ENCODE measurements around the gene HLA-DQA1.

DNA sequence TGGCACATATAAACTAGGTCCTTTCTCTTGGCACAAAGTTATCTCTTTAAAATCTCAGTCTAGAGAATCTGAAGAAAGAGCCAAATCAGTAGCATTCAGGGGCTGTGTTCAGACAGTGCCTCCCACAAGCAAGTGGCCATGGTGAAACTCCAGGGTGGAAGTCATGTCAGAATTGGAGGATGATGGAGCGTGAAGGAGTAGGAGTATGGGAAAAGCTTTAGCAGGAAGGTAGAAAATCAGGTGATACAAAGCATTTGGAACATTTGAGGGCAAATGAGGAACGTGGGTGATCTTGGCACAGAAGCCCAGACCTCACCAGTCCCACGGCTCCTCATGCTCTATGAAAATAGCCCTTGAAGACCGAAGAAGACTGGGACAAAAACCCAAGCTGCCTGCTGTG is 32.0 kb downstream of the HLA-DQA1 start:
- TF ChIP-seq, protein P1, sequence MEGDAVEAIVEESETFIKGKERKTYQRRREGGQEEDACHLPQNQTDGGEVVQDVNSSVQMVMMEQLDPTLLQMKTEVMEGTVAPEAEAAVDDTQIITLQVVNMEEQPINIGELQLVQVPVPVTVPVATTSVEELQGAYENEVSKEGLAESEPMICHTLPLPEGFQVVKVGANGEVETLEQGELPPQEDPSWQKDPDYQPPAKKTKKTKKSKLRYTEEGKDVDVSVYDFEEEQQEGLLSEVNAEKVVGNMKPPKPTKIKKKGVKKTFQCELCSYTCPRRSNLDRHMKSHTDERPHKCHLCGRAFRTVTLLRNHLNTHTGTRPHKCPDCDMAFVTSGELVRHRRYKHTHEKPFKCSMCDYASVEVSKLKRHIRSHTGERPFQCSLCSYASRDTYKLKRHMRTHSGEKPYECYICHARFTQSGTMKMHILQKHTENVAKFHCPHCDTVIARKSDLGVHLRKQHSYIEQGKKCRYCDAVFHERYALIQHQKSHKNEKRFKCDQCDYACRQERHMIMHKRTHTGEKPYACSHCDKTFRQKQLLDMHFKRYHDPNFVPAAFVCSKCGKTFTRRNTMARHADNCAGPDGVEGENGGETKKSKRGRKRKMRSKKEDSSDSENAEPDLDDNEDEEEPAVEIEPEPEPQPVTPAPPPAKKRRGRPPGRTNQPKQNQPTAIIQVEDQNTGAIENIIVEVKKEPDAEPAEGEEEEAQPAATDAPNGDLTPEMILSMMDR (conservative IDR thresholded peaks at IDR 0.05 in 1 of 2, IDR thresholded peaks at IDR 0.05 in 1 of 2; ENCODE audit: low read depth in 1 of 2, low read length in 2 of 2), result no peak
- no peak for TF ChIP-seq EZH2 (IDR thresholded peaks at IDR 0.05; ENCODE audit: low read length, missing control alignments)
